T-helper 1 cell treated with Interleukin-12 subunit alpha and Interleukin-12 subunit beta and Interleukin-4 antibody, amounts not matched to agents 30 μg/mL and 1 μg/mL, for 36 hours (primary cell): ENCODE results near the gene RPLP2.

Source experiments
- H3K27ac Mint-ChIP-seq: one replicate; pipeline ENCODE4 v1.8.0; 2021; ENCODE audit warnings: mild to moderate bottlenecking, mixed read lengths
- H3K27me3 Mint-ChIP-seq: one replicate; pipeline ENCODE4 v1.8.0; 2021; ENCODE audit warnings: low read depth, mixed read lengths
- H3K36me3 Mint-ChIP-seq: one replicate; pipeline ENCODE4 v1.8.0; 2021; ENCODE audit warnings: low read depth, mixed read lengths
- H3K4me1 Mint-ChIP-seq: one replicate; pipeline ENCODE4 v1.8.0; 2021; ENCODE audit warnings: low read depth, mixed read lengths
- H3K4me3 Mint-ChIP-seq: one replicate; pipeline ENCODE4 v1.8.0; 2021; ENCODE audit warnings: mild to moderate bottlenecking, moderate library complexity, mixed read lengths
- H3K9me3 Mint-ChIP-seq: one replicate; pipeline ENCODE4 v1.8.0; 2021; ENCODE audit warnings: mixed read lengths

The RPLP2 gene

GRCh38 chr11:847876-848275, 38.1 kb downstream of the RPLP2 start:
- no peak overlapping the region for H3K27ac Mint-ChIP-seq
- no peaks in the 10 kb centered on the region for H3K9me3 Mint-ChIP-seq
- no peak overlapping the region for H3K4me3 Mint-ChIP-seq
- H3K4me1 Mint-ChIP-seq: peaks cover 10% of the 10 kb centered on the region
- H3K36me3 Mint-ChIP-seq: no peaks in the 10 kb centered on the region
- H3K27me3 Mint-ChIP-seq: peaks cover 5% of the 10 kb centered on the region

- Mint-ChIP-seq H3K36me3 (no peaks in the 10 kb centered on the region), H3K9me3 (no peaks in the 10 kb centered on the region), H3K4me1 (peaks cover 10% of the 10 kb centered on the region), H3K27me3 (peaks cover 5% of the 10 kb centered on the region), H3K4me3 (peak overlapping the region; percentile 25), H3K27ac (no peak overlapping the region)
Observed at GRCh38 chr11:848380-848931, 38.7 kb downstream of the RPLP2 start.

- Mint-ChIP-seq H3K36me3 (no peaks in the 10 kb centered on the region), H3K4me1 (peaks cover 6% of the 10 kb centered on the region), H3K9me3 (no peaks in the 10 kb centered on the region), H3K4me3 (peak overlapping the region; percentile 69), H3K27me3 (peaks cover 5% of the 10 kb centered on the region), H3K27ac (no peak overlapping the region)
Observed at GRCh38 chr11:849104-849824, 39.5 kb downstream of the RPLP2 start.

GRCh38 chr11:849951-850774, 40.4 kb downstream of the RPLP2 start:
- H3K36me3 Mint-ChIP-seq: no peaks in the 10 kb centered on the region
- peaks cover 5% of the 10 kb centered on the region for H3K27me3 Mint-ChIP-seq
- no peaks in the 10 kb centered on the region for H3K9me3 Mint-ChIP-seq
- H3K27ac Mint-ChIP-seq: no peak overlapping the region
- peak overlapping the region; percentile 28 for H3K4me3 Mint-ChIP-seq
- H3K4me1 Mint-ChIP-seq: peaks cover 3% of the 10 kb centered on the region

- no peaks in the 10 kb centered on the region for H3K36me3 Mint-ChIP-seq
- H3K27ac Mint-ChIP-seq: no peak overlapping the region
- H3K9me3 Mint-ChIP-seq: no peaks in the 10 kb centered on the region
- no peak overlapping the region for H3K4me3 Mint-ChIP-seq
- peaks cover 3% of the 10 kb centered on the region for H3K4me1 Mint-ChIP-seq
- peaks cover 5% of the 10 kb centered on the region for H3K27me3 Mint-ChIP-seq
Observed at GRCh38 chr11:850775-851763, 41.3 kb downstream of the RPLP2 start.

GRCh38 chr11:852762-853161, 43.0 kb downstream of the RPLP2 start:
- peaks cover 3% of the 10 kb centered on the region for H3K4me1 Mint-ChIP-seq
- no peak overlapping the region for H3K4me3 Mint-ChIP-seq
- peaks cover 5% of the 10 kb centered on the region for H3K27me3 Mint-ChIP-seq
- H3K36me3 Mint-ChIP-seq: no peaks in the 10 kb centered on the region
- no peaks in the 10 kb centered on the region for H3K9me3 Mint-ChIP-seq
- no peak overlapping the region for H3K27ac Mint-ChIP-seq

- Mint-ChIP-seq H3K9me3 (no peaks in the 10 kb centered on the region), H3K4me3 (no peak overlapping the region), H3K36me3 (no peaks in the 10 kb centered on the region), H3K4me1 (no peaks in the 10 kb centered on the region), H3K27me3 (peaks cover under 1% of the 10 kb centered on the region), H3K27ac (no peak overlapping the region)
Observed at GRCh38 chr11:853682-854448, 44.1 kb downstream of the RPLP2 start.

GRCh38 chr11:854601-855329, 45.0 kb downstream of the RPLP2 start:
- no peaks in the 10 kb centered on the region for H3K27me3 Mint-ChIP-seq
- H3K4me3 Mint-ChIP-seq: no peak overlapping the region
- no peak overlapping the region for H3K27ac Mint-ChIP-seq
- H3K36me3 Mint-ChIP-seq: no peaks in the 10 kb centered on the region
- no peaks in the 10 kb centered on the region for H3K9me3 Mint-ChIP-seq
- H3K4me1 Mint-ChIP-seq: no peaks in the 10 kb centered on the region

GRCh38 chr11:855330-855674, 45.5 kb downstream of the RPLP2 start:
- H3K4me1 Mint-ChIP-seq: no peaks in the 10 kb centered on the region
- H3K27ac Mint-ChIP-seq: no peak overlapping the region
- no peak overlapping the region for H3K4me3 Mint-ChIP-seq
- no peaks in the 10 kb centered on the region for H3K27me3 Mint-ChIP-seq
- no peaks in the 10 kb centered on the region for H3K36me3 Mint-ChIP-seq
- H3K9me3 Mint-ChIP-seq: no peaks in the 10 kb centered on the region

GRCh38 chr11:855796-856195, 46.0 kb downstream of the RPLP2 start:
- Mint-ChIP-seq H3K4me3 (no peak overlapping the region), H3K27ac (no peak overlapping the region), H3K36me3 (no peaks in the 10 kb centered on the region)

GRCh38 chr11:856397-856796, 46.6 kb downstream of the RPLP2 start:
- Mint-ChIP-seq H3K9me3 (no peaks in the 10 kb centered on the region), H3K27ac (no peak overlapping the region), H3K36me3 (no peaks in the 10 kb centered on the region), H3K27me3 (no peaks in the 10 kb centered on the region), H3K4me1 (no peaks in the 10 kb centered on the region), H3K4me3 (no peak overlapping the region)

More at GRCh38 chr11:855796-856195, 46.0 kb downstream of the RPLP2 start:
- no peaks in the 10 kb centered on the region for H3K4me1 Mint-ChIP-seq
- H3K9me3 Mint-ChIP-seq: no peaks in the 10 kb centered on the region
- H3K27me3 Mint-ChIP-seq: no peaks in the 10 kb centered on the region

GRCh38 chr11:858053-858761, 48.4 kb downstream of the RPLP2 start:
- Mint-ChIP-seq H3K36me3 (no peaks in the 10 kb centered on the region), H3K27me3 (no peaks in the 10 kb centered on the region), H3K27ac (no peak overlapping the region), H3K4me3 (no peak overlapping the region), H3K9me3 (no peaks in the 10 kb centered on the region), H3K4me1 (no peaks in the 10 kb centered on the region)
